ENCODE measurements around the gene CACNA1H.

Gene CACNA1H

GRCh38 chr16:1178295-1178910 lies 25.5 kb downstream of the CACNA1H start:
- no peak overlapping the region for H4K91ac ChIP-seq (ENCODE audit: low read length)
- H3K9me3 ChIP-seq (ENCODE audit: control insufficient read depth, low read length): no peaks in the 10 kb centered on the region
- 88% methylated on average over 17 of the region's 21 CpGs for WGBS
- no peak overlapping the region for H4K8ac ChIP-seq (ENCODE audit: low read length)
- H3K36me3 ChIP-seq (ENCODE audit: control insufficient read depth in 1 of 2, insufficient read depth in 2 of 2, low read depth in 1 of 2, low read length in 2 of 2): no peaks in the 10 kb centered on the region
- H3K14ac ChIP-seq (ENCODE audit: low read length in 2 of 2): no peak overlapping the region
- H2AFZ ChIP-seq (ENCODE audit: low read depth, low read length): no peak overlapping the region
- H2AK5ac ChIP-seq (ENCODE audit: low read length, severe bottlenecking): no peak overlapping the region
- H3K4me2 ChIP-seq (ENCODE audit: low read length, poor library complexity, severe bottlenecking): no peak overlapping the region
- no peak overlapping the region for H3K23ac ChIP-seq (ENCODE audit: low read length in 2 of 2)
- H3K18ac ChIP-seq (ENCODE audit: low read depth in 1 of 2, low read length in 2 of 2): no peak overlapping the region
- no peak overlapping the region for H3K4ac ChIP-seq (ENCODE audit: low read depth in 1 of 2, low read length in 2 of 2)
- H2BK12ac ChIP-seq (ENCODE audit: low read length in 2 of 2): no peak overlapping the region
- no peak overlapping the region for H2BK5ac ChIP-seq (ENCODE audit: low read depth, low read length, poor library complexity, severe bottlenecking)
- peaks cover 3 to 27% of the 10 kb centered on the region in 2 experiments for H3K27me3 ChIP-seq (ENCODE audit: control insufficient read depth in 1 of 2, insufficient read depth in 1 of 2, low read length in 2 of 2)
- no peaks in the 10 kb centered on the region for H3K79me1 ChIP-seq (replicated peaks; ENCODE audit: low read length, poor library complexity, severe bottlenecking)
- no peak overlapping the region for H2BK120ac ChIP-seq (ENCODE audit: low read depth, low read length)
- no peak overlapping the region for H3K9ac ChIP-seq (ENCODE audit: low read length)
- H2BK15ac ChIP-seq (ENCODE audit: low read depth, poor library complexity, severe bottlenecking): peak overlapping the region; percentile 57
- no peak overlapping the region for H3K27ac ChIP-seq (ENCODE audit: low read length, poor library complexity, severe bottlenecking)
- DNase-seq: no peak
- no peak overlapping the region for H3K4me3 ChIP-seq (ENCODE audit: insufficient read depth in 1 of 2, low read depth in 1 of 2, low read length in 2 of 2)
- peaks cover 67% of the 10 kb centered on the region for H3K4me1 ChIP-seq (ENCODE audit: control insufficient read depth, insufficient read depth, low read depth, low read length)

DNA sequence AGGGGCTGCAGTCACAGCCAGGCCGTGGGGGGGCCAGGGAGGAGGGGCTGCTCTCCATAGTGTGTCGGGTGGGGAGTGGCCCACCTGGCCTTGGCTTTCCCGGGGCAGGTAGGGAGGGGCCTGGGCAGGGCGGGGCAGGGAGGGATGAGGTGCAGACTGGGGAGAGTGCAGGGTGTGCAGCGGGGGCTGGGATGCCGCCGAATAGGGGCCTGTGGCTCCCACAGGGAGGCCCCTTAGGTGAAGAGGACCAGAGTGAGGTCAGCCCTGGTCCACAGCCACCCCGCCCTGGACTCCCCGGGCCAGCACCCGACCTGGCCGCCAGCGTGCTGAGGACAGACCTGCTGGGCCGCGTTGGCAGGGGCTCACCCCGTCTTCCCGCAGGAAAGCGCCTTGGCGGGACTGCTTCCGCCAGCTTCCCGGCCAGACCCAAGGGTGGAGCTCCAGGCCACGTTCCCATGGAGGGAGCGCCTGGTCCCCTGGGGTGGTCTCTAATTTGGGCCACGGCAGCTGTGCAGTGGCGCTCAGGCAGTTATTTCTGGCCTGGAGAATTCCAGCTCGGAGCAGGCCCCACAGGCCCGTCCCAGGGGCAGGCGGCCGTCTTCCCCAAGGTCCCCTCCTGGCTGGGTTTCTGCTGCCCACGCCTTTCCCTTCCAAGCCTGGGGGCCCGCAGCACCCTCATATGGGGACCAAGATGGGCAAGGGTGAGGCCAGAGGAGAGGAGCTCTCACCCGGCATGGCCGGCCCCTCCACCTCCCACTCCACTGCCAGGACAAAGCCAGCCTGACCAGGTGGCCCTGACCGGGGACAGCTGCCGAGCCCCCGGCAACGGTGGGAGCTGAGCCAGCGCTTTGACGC lies 27.9 kb downstream of the CACNA1H start:
- Histone ChIP-seq H2AFZ (ENCODE audit: low read depth, low read length) (no peak overlapping the region), H3K18ac (ENCODE audit: low read depth in 1 of 2, low read length in 2 of 2) (peak overlapping the region in 1 of 2 experiments; percentile 34), H3K27me3 (ENCODE audit: control insufficient read depth in 1 of 2, insufficient read depth in 1 of 2, low read length in 2 of 2) (peaks cover 3 to 36% of the 10 kb centered on the region in 2 experiments), H3K4me2 (ENCODE audit: low read length, poor library complexity, severe bottlenecking) (no peak overlapping the region), H3K79me1 (replicated peaks; ENCODE audit: low read length, poor library complexity, severe bottlenecking) (no peaks in the 10 kb centered on the region), H4K91ac (ENCODE audit: low read length) (peak overlapping the region; percentile 48), H3K36me3 (ENCODE audit: control insufficient read depth in 1 of 2, insufficient read depth in 2 of 2, low read depth in 1 of 2, low read length in 2 of 2) (peaks cover 0 to 4% of the 10 kb centered on the region in 2 experiments), H2BK15ac (ENCODE audit: low read depth, poor library complexity, severe bottlenecking) (peak overlapping the region; percentile 41), H3K4me1 (ENCODE audit: control insufficient read depth, insufficient read depth, low read depth, low read length) (peaks cover 60% of the 10 kb centered on the region), H3K23ac (ENCODE audit: low read length in 2 of 2) (no peak overlapping the region), H4K8ac (ENCODE audit: low read length) (no peak overlapping the region), H3K14ac (ENCODE audit: low read length in 2 of 2) (no peak overlapping the region), H2AK5ac (ENCODE audit: low read length, severe bottlenecking) (peak overlapping the region; percentile 49), H3K9ac (ENCODE audit: low read length) (no peak overlapping the region), H2BK12ac (ENCODE audit: low read length in 2 of 2) (peak overlapping the region in 1 of 2 experiments; percentile 25), H3K27ac (ENCODE audit: low read length, poor library complexity, severe bottlenecking) (no peak overlapping the region), H3K9me3 (ENCODE audit: control insufficient read depth, low read length) (no peaks in the 10 kb centered on the region), H3K4me3 (ENCODE audit: insufficient read depth in 1 of 2, low read depth in 1 of 2, low read length in 2 of 2) (no peak overlapping the region), H2BK120ac (ENCODE audit: low read depth, low read length) (no peak overlapping the region), H3K4ac (ENCODE audit: low read depth in 1 of 2, low read length in 2 of 2) (peak overlapping the region in 1 of 2 experiments; percentile 54), H2BK5ac (ENCODE audit: low read depth, low read length, poor library complexity, severe bottlenecking) (no peak overlapping the region)
- 82% methylated on average over 38 of the region's 38 CpGs for WGBS
- no peak for DNase-seq

DNA sequence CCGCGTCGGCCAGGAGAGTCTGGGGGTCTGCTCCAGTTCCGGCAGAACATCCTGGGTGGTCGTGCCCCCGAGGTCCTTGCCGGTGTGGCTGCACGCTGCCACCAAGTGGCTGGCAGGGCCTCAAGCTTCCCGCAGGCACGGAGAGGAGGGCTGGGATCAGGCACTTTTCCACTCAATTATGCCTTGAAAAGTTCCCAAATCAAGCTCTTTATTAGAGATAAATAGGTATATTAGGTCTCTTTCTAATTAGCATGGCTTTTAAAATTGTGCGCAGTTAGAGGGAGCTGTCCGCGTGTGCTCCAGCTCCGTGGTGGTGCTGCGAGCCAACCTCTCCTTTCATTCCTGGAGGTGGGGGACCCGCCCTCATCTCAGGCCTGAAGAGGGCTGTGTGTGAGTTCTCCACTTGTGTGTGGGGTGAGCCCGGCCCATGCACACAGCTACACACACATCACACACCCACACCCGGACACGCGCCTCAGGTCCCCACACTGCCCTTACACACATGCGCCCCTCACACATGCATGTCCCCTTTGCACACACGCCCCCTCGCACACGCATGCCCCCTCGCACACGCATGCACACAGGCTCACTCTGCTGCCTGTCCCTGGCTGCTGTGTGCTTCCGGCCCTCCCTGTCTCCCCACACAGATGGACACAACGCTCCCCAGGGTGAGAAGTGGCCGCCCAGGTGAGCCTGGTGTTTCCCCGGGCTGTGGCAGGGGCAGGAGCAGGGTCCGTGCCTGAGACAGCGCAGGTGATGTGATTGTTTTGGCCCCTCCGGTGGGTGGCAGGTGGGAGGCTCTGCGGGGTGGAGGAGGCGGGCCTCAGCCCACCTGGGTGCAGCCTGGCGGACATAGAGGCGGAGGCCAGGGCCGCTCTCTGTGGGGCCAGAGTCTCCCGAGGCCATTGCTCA lies 28.8 kb downstream of the CACNA1H start:
- Histone ChIP-seq H4K91ac (ENCODE audit: low read length) (peak overlapping the region; percentile 71), H3K18ac (ENCODE audit: low read depth in 1 of 2, low read length in 2 of 2) (peak overlapping the region; percentile 61 to 69), H4K8ac (ENCODE audit: low read length) (peak overlapping the region; percentile 78), H3K23ac (ENCODE audit: low read length in 2 of 2) (no peak overlapping the region), H3K79me1 (replicated peaks; ENCODE audit: low read length, poor library complexity, severe bottlenecking) (no peaks in the 10 kb centered on the region), H3K9me3 (ENCODE audit: control insufficient read depth, low read length) (no peaks in the 10 kb centered on the region), H2BK5ac (ENCODE audit: low read depth, low read length, poor library complexity, severe bottlenecking) (peak overlapping the region; percentile 81), H3K36me3 (ENCODE audit: control insufficient read depth in 1 of 2, insufficient read depth in 2 of 2, low read depth in 1 of 2, low read length in 2 of 2) (peaks cover 0 to 4% of the 10 kb centered on the region in 2 experiments), H3K4me3 (ENCODE audit: insufficient read depth in 1 of 2, low read depth in 1 of 2, low read length in 2 of 2) (no peak overlapping the region), H2BK12ac (ENCODE audit: low read length in 2 of 2) (peak overlapping the region; percentile 34 to 91), H3K4me1 (ENCODE audit: control insufficient read depth, insufficient read depth, low read depth, low read length) (peaks cover 52% of the 10 kb centered on the region), H3K27me3 (ENCODE audit: control insufficient read depth in 1 of 2, insufficient read depth in 1 of 2, low read length in 2 of 2) (peaks cover 0 to 29% of the 10 kb centered on the region in 2 experiments), H2BK120ac (ENCODE audit: low read depth, low read length) (peak overlapping the region; percentile 54), H3K4me2 (ENCODE audit: low read length, poor library complexity, severe bottlenecking) (peak overlapping the region; percentile 60), H3K4ac (ENCODE audit: low read depth in 1 of 2, low read length in 2 of 2) (peak overlapping the region; percentile 33 to 84), H3K14ac (ENCODE audit: low read length in 2 of 2) (peak overlapping the region in 1 of 2 experiments; percentile 0), H2AFZ (ENCODE audit: low read depth, low read length) (no peak overlapping the region), H2BK15ac (ENCODE audit: low read depth, poor library complexity, severe bottlenecking) (peak overlapping the region; percentile 60), H3K9ac (ENCODE audit: low read length) (no peak overlapping the region), H2AK5ac (ENCODE audit: low read length, severe bottlenecking) (peak overlapping the region; percentile 90), H3K27ac (ENCODE audit: low read length, poor library complexity, severe bottlenecking) (peak overlapping the region; percentile 73)
- no peak for DNase-seq
- WGBS: 82% methylated on average over 32 of the region's 39 CpGs
